Measurements from ENCODE around the gene APOBR.

- TF ChIP-seq EZH2 (IDR thresholded peaks at IDR 0.05; ENCODE audit: insufficient read depth, poor library complexity, severe bottlenecking) (no peak), EZH2phosphoT487 (IDR thresholded peaks at IDR 0.05; ENCODE audit: insufficient read depth, low read depth) (no peak)
These were observed 43.7 kb downstream of the APOBR start for GRCh38 chr16:28537964-28538732.

All from GM23248 (cell line).